WTC11 (cell line): ENCODE measurements around the gene CENPE. TPM values are rescaled to one million over a fixed set of nuclear protein-coding genes. Genes with fewer than 3 reads are reported as not detected.

Source experiments
- ATAC-seq: fragments of 200-7000 bp; cut with Tn5 transposase; 2 replicates; pipeline ENCODE4 v1.10.0; 2021; ENCODE audit warnings: mild to moderate bottlenecking, moderate library complexity
- CTCF ChIA-PET: fragments of 300-600 bp; sonication (Branson Sonifier 250); formaldehyde crosslinking; loops from one replicate; lab custom pipeline; 2021; ENCODE audit warnings: antibody characterized with exemption; lab: Charles Lee
- POLR2A ChIA-PET: fragments of 350-600 bp; sonication (Branson Sonifier 250); formaldehyde crosslinking; loops from one replicate; lab custom pipeline; 2021; ENCODE audit warnings: antibody characterized with exemption; lab: Charles Lee
- DNase-seq: peaks from one replicate; pipeline ENCODE4 v3.0.0; 2021; ENCODE audit warnings: low spot score
- H3K27ac Mint-ChIP-seq: 2 replicates; pipeline ENCODE4 v1.8.0; 2021; ENCODE audit warnings: mixed read lengths
- H3K27me3 Mint-ChIP-seq: 2 replicates; pipeline ENCODE4 v1.8.0; 2021; ENCODE audit warnings: low read depth, mild to moderate bottlenecking, moderate library complexity, mixed read lengths
- H3K36me3 Mint-ChIP-seq: 2 replicates; pipeline ENCODE4 v1.8.0; 2021; ENCODE audit warnings: mixed read lengths
- H3K4me1 Mint-ChIP-seq: 2 replicates; pipeline ENCODE4 v1.8.0; 2022; ENCODE audit warnings: mixed read lengths
- H3K4me3 Mint-ChIP-seq: 2 replicates; pipeline ENCODE4 v1.8.0; 2021; ENCODE audit warnings: mild to moderate bottlenecking, moderate library complexity, mixed read lengths
- H3K9me3 Mint-ChIP-seq: 2 replicates; pipeline ENCODE4 v1.8.0; 2021; ENCODE audit warnings: mixed read lengths
- AR ChIP-seq: fragments of 250-450 bp; sonication (Bioruptor Pico); IDR thresholded peaks from 2 replicates; pipeline ENCODE4 v1.9.0; 2021; ENCODE audit warnings: mild to moderate bottlenecking
- CDX4 ChIP-seq: fragments of 250-450 bp; sonication (Bioruptor Pico); IDR thresholded peaks from 2 replicates; pipeline ENCODE4 v1.9.0; 2021; ENCODE audit warnings: moderate library complexity, mild to moderate bottlenecking, inconsistent platforms, borderline replicate concordance
- CREB1 ChIP-seq: sonication (generic); formaldehyde crosslinking; IDR thresholded peaks from 2 replicates; pipeline ENCODE4 v1.8.0; 2023; ENCODE audit warnings: mild to moderate bottlenecking, missing genetic modification reagents
- E2F1 ChIP-seq: sonication (generic); formaldehyde crosslinking; IDR thresholded peaks from 2 replicates; pipeline ENCODE4 v1.8.0; 2022; ENCODE audit warnings: mild to moderate bottlenecking, missing genetic modification reagents
- E2F5 ChIP-seq: sonication (generic); formaldehyde crosslinking; IDR thresholded peaks from 2 replicates; pipeline ENCODE4 v1.8.1; 2022; ENCODE audit warnings: mild to moderate bottlenecking, moderate library complexity, missing genetic modification reagents
- ETV6 ChIP-seq: sonication (generic); formaldehyde crosslinking; IDR thresholded peaks from 2 replicates; pipeline ENCODE4 v1.8.1; 2022; ENCODE audit warnings: mild to moderate bottlenecking, missing genetic modification reagents
- FOXK1 ChIP-seq: sonication (generic); formaldehyde crosslinking; IDR thresholded peaks from 2 replicates; pipeline ENCODE4 v1.8.0; 2022; ENCODE audit warnings: mild to moderate bottlenecking, moderate library complexity, missing genetic modification reagents
- FOXP1 ChIP-seq: sonication (generic); formaldehyde crosslinking; IDR thresholded peaks from 2 replicates; pipeline ENCODE4 v1.8.0; 2022; ENCODE audit warnings: missing genetic modification reagents, mild to moderate bottlenecking, moderate library complexity, borderline replicate concordance
- GRHL2 ChIP-seq: fragments of 250-450 bp; sonication (Bioruptor Pico); IDR thresholded peaks from 2 replicates; pipeline ENCODE4 v1.8.0; 2022; ENCODE audit warnings: mild to moderate bottlenecking, moderate library complexity; ENCODE audit not compliant: insufficient replicate concordance, severe bottlenecking
- IRF1 ChIP-seq: sonication (generic); formaldehyde crosslinking; IDR thresholded peaks from 2 replicates; pipeline ENCODE4 v1.8.0; 2023; ENCODE audit warnings: missing genetic modification reagents
- MXD4 ChIP-seq: fragments of 250-450 bp; sonication (Bioruptor Pico); IDR thresholded peaks from 2 replicates; pipeline ENCODE4 v1.8.0; 2021; ENCODE audit warnings: mild to moderate bottlenecking, moderate library complexity, borderline replicate concordance
- PRRX2 ChIP-seq: fragments of 250-450 bp; sonication (Bioruptor Pico); IDR thresholded peaks from 2 replicates; pipeline ENCODE4 v1.8.0; 2021; ENCODE audit warnings: mild to moderate bottlenecking
- RORB ChIP-seq: fragments of 250-450 bp; sonication (Bioruptor Pico); IDR thresholded peaks from 2 replicates; pipeline ENCODE4 v1.9.0; 2021; ENCODE audit warnings: mild to moderate bottlenecking
- SMAD4 ChIP-seq: sonication (generic); formaldehyde crosslinking; IDR thresholded peaks from 2 replicates; pipeline ENCODE4 v1.8.0; 2022; ENCODE audit warnings: mild to moderate bottlenecking, missing genetic modification reagents
- TCF7 ChIP-seq: sonication (generic); formaldehyde crosslinking; IDR thresholded peaks from 2 replicates; pipeline ENCODE4 v1.8.0; 2022; ENCODE audit warnings: mild to moderate bottlenecking, low read depth, missing genetic modification reagents, moderate library complexity
- ZNF121 ChIP-seq: sonication (generic); formaldehyde crosslinking; IDR thresholded peaks from 2 replicates; pipeline ENCODE4 v1.8.0; 2023; ENCODE audit warnings: missing genetic modification reagents
- ZNF219 ChIP-seq: sonication (generic); formaldehyde crosslinking; IDR thresholded peaks from 2 replicates; pipeline ENCODE4 v1.8.0; 2023; ENCODE audit warnings: missing genetic modification reagents, mild to moderate bottlenecking, borderline replicate concordance
- ZNF232 ChIP-seq: sonication (generic); formaldehyde crosslinking; IDR thresholded peaks from 2 replicates; pipeline ENCODE4 v1.8.0; 2022; ENCODE audit warnings: mild to moderate bottlenecking, missing genetic modification reagents
- ZNF263 ChIP-seq: sonication (generic); formaldehyde crosslinking; IDR thresholded peaks from 2 replicates; pipeline ENCODE4 v1.8.1; 2022; ENCODE audit warnings: low read depth, mild to moderate bottlenecking, moderate library complexity, missing genetic modification reagents
- ZNF317 ChIP-seq: sonication (generic); formaldehyde crosslinking; IDR thresholded peaks from 2 replicates; pipeline ENCODE4 v1.8.1; 2023; ENCODE audit warnings: low read depth, mild to moderate bottlenecking, moderate library complexity, missing genetic modification reagents, borderline replicate concordance
- ZNF671 ChIP-seq: fragments of 250-450 bp; sonication (Bioruptor Pico); IDR thresholded peaks from 2 replicates; pipeline ENCODE4 v1.8.0; 2021; ENCODE audit warnings: mild to moderate bottlenecking
- total RNA-seq: library from RNA; stranded (reverse); gene quantifications from 3 replicates; pipeline ENCODE4 v1.2.3, GENCODE V29; 2021
- TF ChIP-seq, protein P1 (sequence below): sonication (generic); formaldehyde crosslinking; IDR thresholded peaks from 2 replicates; pipeline ENCODE4 v1.8.1; 2023; ENCODE audit warnings: mild to moderate bottlenecking, missing genetic modification reagents
- TF ChIP-seq, protein P2 (sequence below): sonication (generic); formaldehyde crosslinking; IDR thresholded peaks from 2 replicates; pipeline ENCODE4 v1.8.0; 2022; ENCODE audit warnings: mild to moderate bottlenecking, missing genetic modification reagents

Gene CENPE
- total RNA-seq, 1 experiment from 2014 or later = 46.6 TPM

DNA sequence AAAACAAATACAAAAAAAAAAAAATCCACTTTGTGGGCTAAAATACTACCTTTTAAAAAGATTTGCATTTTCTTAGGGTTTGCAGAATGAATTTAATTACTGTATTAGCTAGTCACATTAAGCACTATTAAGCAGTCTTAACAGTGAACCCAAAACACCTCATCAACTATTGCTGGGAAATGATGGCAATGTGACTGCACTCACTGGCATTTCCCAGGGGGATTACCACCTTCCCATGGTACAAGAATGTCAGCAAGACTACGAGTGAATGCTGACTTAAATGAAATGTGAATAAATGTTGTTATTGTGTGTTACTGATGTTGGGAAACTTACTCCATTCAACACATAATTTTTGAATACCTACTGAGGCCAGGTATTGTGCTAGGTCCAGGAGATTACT is 111.6 kb downstream of the CENPE start (continued):
- TF ChIP-seq, protein P1, sequence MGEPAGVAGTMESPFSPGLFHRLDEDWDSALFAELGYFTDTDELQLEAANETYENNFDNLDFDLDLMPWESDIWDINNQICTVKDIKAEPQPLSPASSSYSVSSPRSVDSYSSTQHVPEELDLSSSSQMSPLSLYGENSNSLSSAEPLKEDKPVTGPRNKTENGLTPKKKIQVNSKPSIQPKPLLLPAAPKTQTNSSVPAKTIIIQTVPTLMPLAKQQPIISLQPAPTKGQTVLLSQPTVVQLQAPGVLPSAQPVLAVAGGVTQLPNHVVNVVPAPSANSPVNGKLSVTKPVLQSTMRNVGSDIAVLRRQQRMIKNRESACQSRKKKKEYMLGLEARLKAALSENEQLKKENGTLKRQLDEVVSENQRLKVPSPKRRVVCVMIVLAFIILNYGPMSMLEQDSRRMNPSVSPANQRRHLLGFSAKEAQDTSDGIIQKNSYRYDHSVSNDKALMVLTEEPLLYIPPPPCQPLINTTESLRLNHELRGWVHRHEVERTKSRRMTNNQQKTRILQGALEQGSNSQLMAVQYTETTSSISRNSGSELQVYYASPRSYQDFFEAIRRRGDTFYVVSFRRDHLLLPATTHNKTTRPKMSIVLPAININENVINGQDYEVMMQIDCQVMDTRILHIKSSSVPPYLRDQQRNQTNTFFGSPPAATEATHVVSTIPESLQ (CRISPR knock-in tag) = no peak
- no peak for TF ChIP-seq E2F5 (CRISPR knock-in tag)
- TF ChIP-seq CREB1 (CRISPR knock-in tag) = no peak
- TF ChIP-seq TCF7 (CRISPR knock-in tag) = no peak
- no peak for TF ChIP-seq ZNF121 (CRISPR knock-in tag)
- TF ChIP-seq IRF1 (CRISPR knock-in tag) = no peak
- TF ChIP-seq ZNF232 (CRISPR knock-in tag) = no peak
- no peak for TF ChIP-seq ZNF263 (CRISPR knock-in tag)
- TF ChIP-seq CDX4 (CRISPR knock-in tag) = no peak
- TF ChIP-seq, all 79 proteins: peak for 0

GRCh38 chr4:103085555-103086196 is 112.5 kb downstream of the CENPE start:
- CTCF ChIA-PET = no interaction called here
- Mint-ChIP-seq H3K9me3 (no peaks in the 10 kb centered on the region), H3K4me1 (no peaks in the 10 kb centered on the region), H3K4me3 (no peak overlapping the region), H3K27ac (no peak overlapping the region), H3K36me3 (peaks cover 24% of the 10 kb centered on the region), H3K27me3 (no peaks in the 10 kb centered on the region)
- TF ChIP-seq ZNF232 (CRISPR knock-in tag) = no peak
- no peak for TF ChIP-seq SMAD4
- no peak for TF ChIP-seq AR (CRISPR knock-in tag)
- POLR2A ChIA-PET = no interaction called here
- DNase-seq (no peak), ATAC-seq (no peak)

DNA sequence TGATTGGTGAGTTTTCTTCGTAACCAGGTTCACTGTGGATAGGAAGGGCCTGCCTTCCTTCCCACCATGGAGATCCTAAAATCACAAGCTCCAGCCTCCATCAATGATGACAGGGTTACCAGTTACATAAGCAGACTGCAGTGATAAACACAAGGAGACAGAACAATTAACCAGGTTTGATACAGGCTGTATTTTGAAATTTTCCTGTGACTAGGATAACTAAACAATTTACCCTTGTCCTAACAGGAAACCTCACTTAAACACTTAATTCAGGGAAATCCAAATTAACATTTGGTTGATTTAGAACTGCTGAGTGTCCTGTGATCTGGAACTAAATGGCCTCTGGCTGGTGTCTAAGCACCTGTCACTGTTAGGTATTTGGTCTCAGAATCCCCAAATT is 118.5 kb downstream of the CENPE start:
- Mint-ChIP-seq H3K27ac (no peak overlapping the region), H3K4me1 (peaks cover 12% of the 10 kb centered on the region), H3K27me3 (peaks cover 31% of the 10 kb centered on the region), H3K9me3 (no peaks in the 10 kb centered on the region), H3K36me3 (peaks cover 4% of the 10 kb centered on the region), H3K4me3 (no peak overlapping the region)
- CTCF ChIA-PET = interaction anchor here (1.3 kb wide), 1 partner anchor 12 kb away, joined by 4 read pairs; no protein-coding TSS in a partner anchor
- POLR2A ChIA-PET = no interaction called here
- ATAC-seq = no peak
- no peak for DNase-seq
- TF ChIP-seq ZNF263 (CRISPR knock-in tag) (no peak), MXD4 (CRISPR knock-in tag) (no peak), ZNF317 (no peak), FOXK1 (CRISPR knock-in tag) (no peak), E2F1 (no peak), GRHL2 (CRISPR knock-in tag) (no peak), ZNF671 (CRISPR knock-in tag) (no peak), ZNF219 (no peak), FOXP1 (CRISPR knock-in tag) (no peak), PRRX2 (CRISPR knock-in tag) (no peak), RORB (CRISPR knock-in tag) (no peak), ETV6 (CRISPR knock-in tag) (no peak)
- TF ChIP-seq, protein P2, sequence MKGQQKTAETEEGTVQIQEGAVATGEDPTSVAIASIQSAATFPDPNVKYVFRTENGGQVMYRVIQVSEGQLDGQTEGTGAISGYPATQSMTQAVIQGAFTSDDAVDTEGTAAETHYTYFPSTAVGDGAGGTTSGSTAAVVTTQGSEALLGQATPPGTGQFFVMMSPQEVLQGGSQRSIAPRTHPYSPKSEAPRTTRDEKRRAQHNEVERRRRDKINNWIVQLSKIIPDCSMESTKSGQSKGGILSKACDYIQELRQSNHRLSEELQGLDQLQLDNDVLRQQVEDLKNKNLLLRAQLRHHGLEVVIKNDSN (CRISPR knock-in tag) = no peak
